Hypothalamus (tissue), 51 donors: ENCODE data around the gene RAB15.
A peak's percentile ranks its signal among the peaks of the same experiment; 100 is the strongest.

Experiments
- DNase-seq, 51 donors: peaks; one replicate each; lab custom pipeline; 2025; lab: John Stamatoyannopoulos, UW

Gene RAB15

DNA sequence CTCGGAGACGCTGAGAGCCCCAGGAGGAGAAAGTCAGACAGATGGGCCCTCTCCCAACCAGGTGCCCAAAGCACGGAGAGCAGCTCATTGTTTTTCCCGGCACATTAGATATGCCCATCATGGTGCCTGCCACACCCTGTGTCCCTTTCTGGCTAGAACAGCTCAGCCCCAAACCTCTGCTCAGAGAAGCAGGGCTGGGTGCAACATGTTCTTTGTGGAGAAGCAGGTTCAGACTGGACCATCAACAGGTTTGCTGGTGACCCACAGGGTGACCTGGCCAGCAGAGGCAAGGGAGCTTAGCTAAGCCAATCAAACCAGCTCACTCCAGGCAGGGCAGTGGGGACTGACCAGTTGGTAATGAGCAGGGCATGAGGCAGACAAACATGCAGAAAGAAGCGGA, 13.4 kb downstream of the RAB15 start:
- no peak for DNase-seq

DNA sequence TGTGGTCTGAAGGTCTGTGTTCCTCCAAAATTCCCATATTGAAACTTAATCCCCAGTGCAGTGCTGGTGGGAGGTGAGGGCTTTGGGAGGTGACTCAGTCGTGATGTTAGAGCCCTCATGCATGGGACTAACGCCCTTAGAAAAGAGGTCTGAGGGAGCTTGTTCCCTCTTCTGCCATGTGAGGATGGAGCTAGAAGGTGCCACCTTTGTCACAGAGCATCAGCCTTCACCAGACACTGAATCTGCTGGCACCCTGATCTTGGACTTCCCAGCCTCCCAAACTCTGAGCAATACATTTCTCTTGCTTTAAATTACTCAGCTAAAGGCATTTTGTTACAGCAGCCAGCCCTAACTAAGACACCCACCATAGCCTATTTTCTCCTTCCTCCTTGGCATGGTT, 13.9 kb downstream of the RAB15 start:
- no peak for DNase-seq

DNA sequence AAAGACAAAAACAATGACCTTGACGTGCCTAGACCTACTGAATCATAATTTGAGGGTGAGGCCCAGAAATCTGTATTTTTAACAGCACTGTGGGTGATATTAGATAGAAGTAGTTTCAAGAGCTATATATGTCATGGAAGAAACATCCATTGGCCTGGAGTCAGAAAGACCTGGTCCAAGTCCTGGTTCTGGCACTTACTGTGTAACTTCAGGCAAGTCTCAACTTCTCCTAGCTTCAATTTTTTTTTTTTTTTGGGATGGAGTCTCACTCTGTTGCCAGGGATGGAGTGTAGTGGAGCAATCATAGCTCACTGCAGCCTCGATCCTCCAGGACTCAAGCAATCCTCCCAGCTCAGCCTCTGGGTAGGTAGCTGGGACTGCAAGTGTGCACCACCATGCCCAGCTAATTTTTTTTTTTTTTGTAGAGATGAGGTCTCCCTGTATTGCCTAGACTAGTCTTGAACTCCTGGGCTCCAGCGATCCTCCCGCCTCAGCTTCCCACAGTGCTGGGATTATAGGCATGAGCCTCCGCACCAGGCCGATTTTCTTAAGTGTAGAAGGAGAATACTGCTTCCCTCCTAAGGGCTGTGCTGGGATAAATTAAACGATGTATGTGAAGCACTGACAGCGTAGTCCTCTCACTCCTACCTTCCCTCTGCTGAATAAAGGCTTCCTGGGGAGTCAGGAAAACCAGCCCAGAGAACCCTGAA, 15.3 kb downstream of the RAB15 start:
- no peak for DNase-seq

DNA sequence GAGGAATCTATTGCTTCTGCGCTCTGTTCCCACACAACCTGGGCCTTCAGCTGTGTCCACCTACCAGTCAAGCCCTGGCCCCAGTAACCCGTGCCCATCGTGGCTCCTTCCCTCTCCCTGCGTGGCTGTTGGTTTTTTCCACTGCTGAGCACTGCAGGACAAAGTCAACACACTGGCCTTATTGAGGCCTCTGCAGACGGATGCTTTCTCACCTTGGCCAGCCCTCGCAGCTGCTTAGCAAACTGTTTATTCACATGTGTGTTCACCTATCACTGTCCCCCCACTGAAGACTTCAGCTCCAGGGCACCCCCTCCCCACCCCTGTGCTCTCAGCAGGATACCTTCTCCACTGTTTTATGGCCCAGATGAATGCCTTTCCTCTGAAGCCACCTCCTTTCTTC, 16.8 kb downstream of the RAB15 start:
- DNase-seq, result no peak

DNA sequence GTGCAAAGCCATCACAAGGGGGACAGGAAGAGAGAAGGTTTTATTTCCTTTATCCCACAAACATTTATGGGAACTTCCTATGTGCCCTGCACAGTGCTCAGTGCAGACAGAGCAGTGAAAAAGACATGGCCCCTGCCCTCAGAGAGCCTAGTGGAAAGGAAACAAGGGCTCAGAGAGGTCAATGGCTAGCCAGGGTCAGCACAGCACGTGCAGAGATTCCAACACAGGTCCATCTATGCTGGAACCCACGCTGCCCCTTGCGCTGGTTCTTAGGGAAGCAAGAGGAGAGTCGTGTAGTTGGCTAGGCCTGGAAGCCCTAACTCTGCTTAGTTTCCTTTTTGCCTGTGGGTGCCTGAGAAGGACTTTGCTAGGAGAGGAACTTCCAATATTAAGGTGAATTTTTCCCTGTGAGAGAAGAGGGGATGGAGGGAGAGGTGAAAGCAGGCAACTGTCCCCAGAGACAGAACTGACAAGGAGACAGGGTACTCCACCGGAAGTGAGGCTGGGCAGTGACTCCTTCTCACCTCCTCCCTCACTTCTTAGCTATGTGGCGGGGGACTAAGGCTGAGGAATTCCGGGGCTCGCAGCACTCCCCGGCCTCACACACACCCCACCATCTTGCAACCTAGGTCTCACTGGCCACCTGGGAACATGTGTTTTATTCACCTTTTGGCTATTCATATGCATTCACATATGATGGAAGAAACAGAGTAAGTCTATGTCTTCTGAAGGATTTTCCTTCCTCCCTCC, 17.5 kb downstream of the RAB15 start:
- DNase-seq, result no peak

DNA sequence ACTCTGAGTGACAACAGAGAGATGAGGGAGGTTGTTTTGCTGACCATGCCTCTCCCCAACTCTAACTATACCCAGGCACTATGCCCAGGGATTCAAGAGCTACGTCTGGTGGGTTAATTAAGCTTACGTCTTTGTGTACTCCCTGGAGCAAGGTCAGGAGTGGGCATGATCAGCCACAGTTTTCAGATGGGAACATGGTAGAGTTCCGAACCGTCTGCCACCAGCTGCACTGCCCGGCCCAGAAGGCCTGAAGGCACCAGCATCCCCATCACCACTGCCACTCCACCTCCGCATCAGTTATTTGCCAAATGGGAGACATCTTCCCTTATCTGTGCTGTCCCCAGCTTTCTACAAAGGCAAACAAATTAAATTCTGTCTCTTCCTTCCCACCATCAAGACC, 18.5 kb downstream of the RAB15 start:
- DNase-seq, result peak in 1 of 51 donors; percentile 64

DNA sequence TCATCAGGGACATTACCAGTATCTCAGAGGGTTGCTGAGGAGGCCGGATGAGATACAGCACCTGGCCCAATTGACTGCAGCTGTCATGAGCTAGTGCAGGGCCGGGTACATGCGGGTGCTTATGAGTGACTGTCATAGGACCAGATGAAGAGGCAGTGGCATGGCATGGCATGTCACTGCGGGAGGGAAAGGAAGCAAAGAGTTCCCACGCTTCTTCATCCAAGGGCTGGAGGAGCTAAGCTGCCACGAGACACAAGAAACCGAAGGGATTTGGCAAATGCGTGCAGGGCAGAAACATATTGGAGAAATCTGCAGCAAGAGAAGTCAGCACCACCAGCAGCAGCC, 18.9 kb downstream of the RAB15 start:
- no peak for DNase-seq

DNA sequence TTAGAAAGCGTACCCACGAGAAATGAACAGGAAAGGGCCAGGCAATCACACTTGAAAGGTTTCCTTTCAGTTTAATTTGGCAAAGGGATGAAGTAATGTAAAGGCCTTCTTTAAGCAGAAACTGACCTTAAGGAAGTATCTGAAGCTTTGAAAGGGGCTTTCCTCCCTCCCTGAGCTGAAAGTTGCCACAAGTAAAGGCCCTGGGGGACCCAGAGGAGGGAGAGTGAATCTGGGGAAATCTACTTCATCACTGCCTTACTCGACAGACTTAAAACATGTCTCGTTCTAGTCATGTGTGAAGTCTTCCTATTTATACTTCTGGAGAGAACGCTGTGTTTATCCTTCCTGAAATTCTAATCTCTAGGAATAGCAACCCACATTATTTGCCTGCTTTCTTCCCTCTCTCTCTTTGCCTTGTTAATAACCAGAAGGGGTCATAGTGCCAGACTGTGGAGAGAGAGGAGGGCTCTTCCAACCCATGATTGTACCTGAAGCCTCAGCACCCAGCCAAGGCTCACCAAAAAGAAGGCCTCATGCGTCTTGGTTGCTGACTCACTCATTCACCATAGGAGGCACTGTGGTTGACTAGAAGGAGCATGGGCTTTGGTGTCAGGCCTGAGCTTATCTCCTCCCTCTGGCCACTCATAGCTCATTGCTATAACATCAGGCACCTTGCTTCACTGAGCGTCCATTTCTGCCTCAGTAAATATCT, 19.4 kb downstream of the RAB15 start:
- DNase-seq, result no peak

DNA sequence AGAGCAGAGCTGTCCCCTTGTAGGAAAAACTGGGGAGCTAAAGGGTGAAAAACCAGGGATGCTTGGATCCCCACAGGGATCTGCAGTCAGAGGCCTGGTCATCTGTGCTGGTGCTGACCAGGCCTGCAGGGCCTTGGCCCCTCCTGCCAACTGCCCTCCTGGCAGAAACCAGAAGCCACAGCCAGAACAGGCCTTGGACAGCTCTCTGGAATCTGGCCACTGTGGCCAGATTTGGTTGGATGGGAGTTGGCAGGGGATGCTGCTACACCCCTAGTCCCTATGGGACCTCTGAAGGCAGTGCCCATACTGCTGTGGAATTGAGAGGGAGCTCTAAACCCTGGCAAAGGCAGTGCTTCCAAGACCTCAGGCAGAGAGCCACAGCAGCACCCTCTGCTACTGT, 20.4 kb downstream of the RAB15 start:
- no peak for DNase-seq

DNA sequence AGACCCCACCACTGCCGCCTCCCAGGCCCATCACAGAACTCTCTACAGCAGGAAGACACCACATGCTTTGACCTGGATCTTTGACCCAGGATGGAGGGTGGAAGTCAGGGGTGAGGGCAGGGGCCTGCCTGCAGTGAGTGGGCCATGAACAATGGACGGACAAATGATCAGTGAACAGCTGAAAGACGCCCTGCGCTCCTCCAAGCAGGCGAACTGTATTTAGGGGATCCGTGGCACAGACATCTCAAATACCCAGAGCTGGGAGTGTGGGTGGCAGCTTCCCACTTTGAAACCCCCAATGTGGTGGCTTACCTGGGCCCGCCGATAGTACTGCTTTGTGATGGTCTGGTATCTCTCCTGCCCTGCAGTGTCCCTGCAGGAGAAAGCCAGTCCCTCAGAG, 20.8 kb downstream of the RAB15 start:
- DNase-seq, result no peak

DNA sequence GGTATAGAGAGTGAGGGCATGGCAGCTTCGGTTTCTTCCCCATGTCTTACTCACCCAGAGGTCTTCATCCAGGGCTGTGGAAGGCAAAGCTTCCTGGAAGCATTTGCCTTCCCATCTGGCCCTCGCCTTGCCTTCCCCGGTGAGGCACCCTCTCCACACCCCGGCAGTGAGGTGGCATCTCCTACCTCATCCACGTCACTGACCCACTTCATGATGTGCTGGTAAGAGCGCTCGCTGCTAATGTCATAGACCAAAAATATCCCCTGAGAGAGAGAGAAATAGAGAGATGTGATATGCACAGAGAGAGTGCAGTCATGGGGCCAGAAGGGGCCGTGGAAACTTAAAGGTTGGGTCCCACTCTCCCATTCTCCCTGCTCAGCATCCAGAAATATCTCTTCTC, 21.2 kb downstream of the RAB15 start:
- peak in 1 of 51 donors; percentile 56 for DNase-seq

DNA sequence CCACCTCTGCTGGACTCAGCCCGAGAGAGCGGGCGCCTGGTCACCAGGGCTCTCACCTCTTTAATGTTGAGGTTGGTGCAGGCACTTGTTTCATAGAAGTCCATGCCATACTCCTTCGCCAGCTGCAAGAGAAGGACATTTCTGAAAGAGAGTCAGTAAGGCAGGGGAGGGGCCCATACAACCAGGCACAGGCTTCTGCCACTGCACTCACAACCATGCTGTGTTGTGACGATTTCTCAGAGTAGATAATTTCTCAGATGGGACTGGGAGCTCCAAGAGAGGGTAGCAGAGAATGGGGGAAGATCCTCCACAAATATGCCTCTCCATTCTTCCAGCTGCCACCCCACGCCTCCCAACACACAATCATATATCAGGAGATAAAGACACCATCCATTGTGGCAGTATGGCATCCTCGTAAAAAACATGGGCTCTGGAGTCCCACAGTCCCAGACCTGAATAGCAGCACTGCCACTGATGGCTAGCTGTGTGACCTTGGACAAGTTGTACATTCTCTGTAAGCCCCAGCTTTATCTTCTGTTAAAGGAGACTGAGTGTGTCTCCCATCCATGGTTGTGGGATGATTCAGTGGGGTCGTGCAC, 23.4 kb downstream of the RAB15 start:
- no peak for DNase-seq

DNA sequence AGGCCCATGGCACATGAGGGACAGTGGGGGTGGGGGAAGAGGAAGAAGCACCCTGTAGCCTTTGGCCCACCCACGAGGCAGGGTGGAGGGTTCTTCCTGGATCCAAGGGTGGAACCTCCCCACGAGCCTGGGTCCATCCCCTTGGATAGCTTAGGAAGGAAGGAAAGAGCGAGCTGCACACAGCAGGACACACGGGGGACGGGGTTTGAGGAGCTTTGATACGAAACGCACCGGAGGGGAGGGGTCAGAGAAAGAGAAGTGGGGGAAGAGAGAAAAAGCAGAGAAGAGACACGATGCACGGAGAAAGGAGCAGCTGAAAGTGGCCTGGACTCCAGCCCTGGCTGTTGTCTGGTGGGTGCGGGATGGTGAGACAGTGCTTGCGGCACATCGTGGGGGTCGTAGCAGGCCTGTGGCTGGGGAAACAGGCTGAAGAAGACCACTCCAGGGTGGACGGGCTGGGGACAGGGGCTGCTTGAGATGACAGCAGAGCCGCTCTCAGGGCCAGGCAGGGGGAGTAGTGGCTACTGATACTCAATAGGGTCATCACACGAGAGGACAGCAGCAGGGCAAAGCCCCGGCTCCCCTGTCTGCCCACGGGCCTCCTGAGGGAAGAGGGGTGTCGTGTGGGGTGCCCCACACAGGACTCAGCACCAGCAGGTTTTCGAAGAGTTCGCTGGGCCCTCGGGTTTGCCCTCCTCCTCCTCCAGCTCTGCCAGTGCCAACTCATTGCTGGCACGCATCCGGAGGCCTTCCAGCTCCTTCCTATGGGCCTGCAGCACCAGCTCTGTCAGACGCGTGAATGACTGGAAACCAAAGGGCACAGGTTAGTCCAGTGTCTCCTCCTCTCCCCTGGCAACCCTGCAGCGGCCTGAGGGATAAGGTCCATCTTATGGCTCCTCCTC, 24.2 kb downstream of the RAB15 start:
- no peak for DNase-seq

DNA sequence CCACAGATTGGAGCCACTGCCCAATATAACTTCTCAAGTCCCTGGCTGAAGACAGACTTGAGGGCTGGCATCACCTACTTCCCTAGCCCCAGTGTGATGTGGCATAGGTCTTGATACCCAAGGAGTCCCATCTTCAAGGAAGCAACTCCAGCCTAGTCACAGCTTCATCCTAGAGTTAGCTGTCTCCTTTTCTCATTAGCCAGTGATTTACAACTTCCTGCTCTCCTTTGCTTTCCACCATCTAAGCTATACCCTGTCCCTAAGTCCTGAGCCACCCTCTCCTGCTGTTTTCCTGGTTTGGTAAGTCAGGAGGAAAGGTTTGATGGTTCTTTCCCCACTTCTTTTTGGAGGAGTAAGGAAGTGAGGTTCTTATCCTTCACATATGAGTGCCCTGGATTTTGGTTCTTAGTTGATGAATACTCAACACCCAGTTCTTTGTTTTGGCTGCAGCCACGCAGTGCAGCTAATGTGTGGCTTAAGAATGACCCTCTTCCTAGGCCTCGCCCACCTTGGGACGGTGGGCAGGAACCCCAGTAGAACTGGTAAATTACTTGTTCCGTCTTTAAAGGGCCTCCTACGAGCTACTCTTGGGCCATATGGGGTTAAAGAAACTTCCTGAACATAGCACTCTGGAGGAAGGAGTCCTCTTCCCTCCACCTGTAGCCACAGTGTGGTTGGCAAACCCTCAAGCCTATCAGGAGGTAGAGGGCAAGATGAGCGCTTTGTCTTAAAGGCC, 25.7 kb downstream of the RAB15 start:
- DNase-seq, result no peak

DNA sequence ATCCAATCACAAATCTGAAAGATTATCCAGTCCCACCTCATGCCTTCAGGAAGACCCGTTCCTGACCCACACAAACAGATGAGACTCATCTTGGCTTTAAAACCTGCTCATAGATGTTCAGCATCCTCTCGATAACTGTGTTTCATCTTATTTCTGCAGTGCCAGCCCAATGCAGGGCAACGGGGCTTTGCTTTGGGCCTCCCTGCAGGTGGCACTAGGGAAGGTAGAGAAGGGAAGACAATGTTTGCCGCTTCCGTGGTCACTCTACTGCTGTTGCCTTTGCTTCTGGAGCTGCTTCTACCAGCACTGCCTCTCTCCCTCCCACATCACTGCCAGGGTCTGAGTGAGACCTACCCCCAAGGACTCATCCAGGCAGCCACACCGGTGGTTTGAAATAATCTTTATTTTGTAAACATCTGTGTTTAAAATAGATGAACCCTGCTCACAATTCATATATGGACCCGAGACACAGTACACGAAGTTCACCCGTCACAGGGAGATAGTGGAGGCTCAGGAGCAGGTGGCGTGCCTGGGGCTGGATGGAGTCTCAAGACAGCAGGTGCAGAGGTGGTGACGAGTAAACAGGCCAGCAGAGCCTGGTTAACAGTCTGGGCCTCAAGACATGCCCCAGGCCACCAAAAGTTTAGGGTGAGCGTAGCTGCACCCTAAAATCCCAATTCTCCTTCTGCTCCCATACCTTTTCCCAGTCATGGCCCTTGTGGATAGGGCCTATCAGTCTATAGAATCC, 26.5 kb downstream of the RAB15 start:
- no peak for DNase-seq

DNA sequence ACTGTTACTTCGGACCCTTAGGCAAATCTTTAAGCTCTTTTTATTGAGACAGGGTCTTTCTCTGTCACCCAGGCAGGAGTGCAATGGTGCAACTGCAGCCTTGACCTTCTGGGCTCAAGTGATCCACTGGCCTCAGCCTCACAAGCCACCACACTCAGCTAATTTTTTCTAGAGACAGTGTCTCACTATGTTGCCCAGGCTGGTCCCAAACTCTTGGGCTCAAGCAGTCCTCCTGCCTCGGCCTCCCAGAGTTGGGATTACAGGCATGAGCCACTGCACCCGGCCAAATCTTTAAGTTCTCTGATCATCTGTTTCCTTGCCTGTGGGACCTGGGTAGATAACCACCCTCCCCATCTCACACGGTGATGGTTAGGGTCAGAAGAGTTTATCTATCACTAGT, 27.3 kb downstream of the RAB15 start:
- DNase-seq, result no peak

DNA sequence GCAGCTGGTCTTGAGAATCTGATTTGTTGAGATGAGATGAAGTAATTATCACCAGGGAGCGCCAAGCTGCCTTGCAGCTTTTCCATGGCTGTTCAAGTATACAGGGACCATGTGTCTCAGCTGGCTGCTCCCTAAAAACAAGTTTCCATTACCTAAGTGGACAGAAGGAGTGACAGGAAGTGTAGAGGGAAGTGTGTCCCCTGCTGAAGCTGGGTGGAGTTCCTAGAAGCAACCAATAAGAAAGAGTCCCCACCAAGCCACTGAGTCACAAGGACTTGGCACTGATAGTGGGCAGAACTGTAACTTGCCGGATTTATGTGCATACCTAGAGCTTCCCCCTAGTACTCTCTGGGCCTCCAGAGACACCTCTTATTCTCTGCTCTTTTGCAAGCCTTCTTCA, 28.1 kb downstream of the RAB15 start:
- DNase-seq, result no peak

DNA sequence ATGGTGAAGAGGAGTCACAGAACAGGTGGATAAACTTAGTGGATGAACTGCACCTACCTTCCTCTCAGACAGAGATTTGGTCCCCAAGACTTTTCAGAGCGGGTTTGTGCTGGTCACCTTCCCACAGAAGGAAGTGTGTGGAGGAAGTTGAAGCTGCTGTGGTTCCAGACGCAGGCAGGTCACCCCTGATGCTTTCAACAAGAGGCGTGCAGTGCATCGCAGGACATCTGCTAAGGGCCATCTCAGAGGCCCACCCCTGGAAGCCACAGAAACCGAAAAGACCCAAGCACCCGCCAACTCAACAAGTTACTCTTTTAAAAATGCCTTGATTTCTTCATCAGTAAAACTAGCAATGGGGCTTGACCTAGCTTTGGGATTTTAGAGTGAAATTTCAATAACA, 28.6 kb downstream of the RAB15 start:
- DNase-seq, result no peak

DNA sequence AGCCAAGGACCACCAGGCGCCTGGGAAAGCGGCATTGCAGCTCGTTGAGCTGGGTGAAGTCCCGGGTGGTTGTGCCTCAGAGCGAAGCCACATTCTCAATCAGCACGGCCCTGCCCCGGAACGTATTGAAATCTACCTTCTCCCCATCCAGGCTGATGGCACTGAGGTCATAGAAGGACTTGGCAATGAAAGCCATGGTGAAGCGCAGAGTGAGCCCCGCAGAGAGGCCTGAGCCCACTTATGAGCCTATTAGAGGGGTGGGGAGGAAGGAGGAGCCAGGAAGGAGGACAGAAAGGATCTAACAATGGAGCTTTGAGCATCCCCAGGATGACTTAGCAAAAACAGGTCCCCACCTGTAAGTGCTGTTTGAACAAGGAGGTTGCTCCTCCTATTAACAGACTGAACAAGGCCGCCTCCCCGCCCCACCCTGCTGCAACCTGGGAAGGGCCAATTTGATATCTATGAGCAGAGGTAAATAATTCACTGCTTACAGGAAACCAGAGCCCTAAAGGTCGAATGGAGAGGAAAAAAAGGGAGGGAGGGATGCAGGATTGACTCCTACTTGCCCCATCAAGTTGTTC, 29.5 kb downstream of the RAB15 start, which contains the start of gene GPX2:
Gene GPX2, minus strand, starts transcription at position 215 of the 581 bp plus-strand sequence. Its CDS starts 19 bp downstream, at position 196.
- DNase-seq, result no peak
